Fibroblast of the aortic adventitia (primary cell): ENCODE measurements around the gene CEP95. TPM values are rescaled to one million over a fixed set of nuclear protein-coding genes. Genes with fewer than 3 reads are reported as not detected.
"Not testable (repeated sequence)": the region's sequence is repeated elsewhere in the genome, so short reads cannot be mapped to it uniquely, and the experiment has no call there.

Experiments
- DNase-seq: peaks from one replicate; pipeline ENCODE4 v3.0.0-alpha.2; 2010; ENCODE audit warnings: low read depth
- H3K4me3 ChIP-seq: 2 replicates; pipeline ENCODE4 v1.5.1; 2011; ENCODE audit warnings: low read depth, mild to moderate bottlenecking, control low read depth, low read length, moderate library complexity
- total RNA-seq: library from RNA; depleted of rRNA; stranded (reverse); fragments of >200 nt; gene quantifications from 2 replicates; pipeline ENCODE4 v1.2.3, GENCODE V29; 2012; ENCODE audit warnings: low replicate concordance
- TF ChIP-seq, protein P1 (sequence below): IDR thresholded peaks from 2 replicates; pipeline ENCODE4 v1.5.1; 2011; ENCODE audit warnings: mild to moderate bottlenecking, low read length, control low read depth, inconsistent platforms; ENCODE audit not compliant: insufficient read depth

Gene CEP95
- total RNA-seq, 1 donor, result 32.8 TPM

- no peak for DNase-seq
- TF ChIP-seq, protein P1, sequence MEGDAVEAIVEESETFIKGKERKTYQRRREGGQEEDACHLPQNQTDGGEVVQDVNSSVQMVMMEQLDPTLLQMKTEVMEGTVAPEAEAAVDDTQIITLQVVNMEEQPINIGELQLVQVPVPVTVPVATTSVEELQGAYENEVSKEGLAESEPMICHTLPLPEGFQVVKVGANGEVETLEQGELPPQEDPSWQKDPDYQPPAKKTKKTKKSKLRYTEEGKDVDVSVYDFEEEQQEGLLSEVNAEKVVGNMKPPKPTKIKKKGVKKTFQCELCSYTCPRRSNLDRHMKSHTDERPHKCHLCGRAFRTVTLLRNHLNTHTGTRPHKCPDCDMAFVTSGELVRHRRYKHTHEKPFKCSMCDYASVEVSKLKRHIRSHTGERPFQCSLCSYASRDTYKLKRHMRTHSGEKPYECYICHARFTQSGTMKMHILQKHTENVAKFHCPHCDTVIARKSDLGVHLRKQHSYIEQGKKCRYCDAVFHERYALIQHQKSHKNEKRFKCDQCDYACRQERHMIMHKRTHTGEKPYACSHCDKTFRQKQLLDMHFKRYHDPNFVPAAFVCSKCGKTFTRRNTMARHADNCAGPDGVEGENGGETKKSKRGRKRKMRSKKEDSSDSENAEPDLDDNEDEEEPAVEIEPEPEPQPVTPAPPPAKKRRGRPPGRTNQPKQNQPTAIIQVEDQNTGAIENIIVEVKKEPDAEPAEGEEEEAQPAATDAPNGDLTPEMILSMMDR, result no peak
- no peak overlapping the region for H3K4me3 ChIP-seq
These were observed 58.8 kb downstream of the CEP95 start for GRCh38 chr17:64565563-64565962.

- no peak for DNase-seq
- TF ChIP-seq, protein P1, result no peak
These were observed 65.0 kb downstream of the CEP95 start for GRCh38 chr17:64571746-64572145.

GRCh38 chr17:64572682-64573154 lies 65.9 kb downstream of the CEP95 start:
- peak; percentile 64 for DNase-seq
- TF ChIP-seq, protein P1, result no peak
- H3K4me3 ChIP-seq, result no peak overlapping the region

More at GRCh38 chr17:64571746-64572145, 65.0 kb downstream of the CEP95 start:
- no peak overlapping the region for H3K4me3 ChIP-seq

DNA sequence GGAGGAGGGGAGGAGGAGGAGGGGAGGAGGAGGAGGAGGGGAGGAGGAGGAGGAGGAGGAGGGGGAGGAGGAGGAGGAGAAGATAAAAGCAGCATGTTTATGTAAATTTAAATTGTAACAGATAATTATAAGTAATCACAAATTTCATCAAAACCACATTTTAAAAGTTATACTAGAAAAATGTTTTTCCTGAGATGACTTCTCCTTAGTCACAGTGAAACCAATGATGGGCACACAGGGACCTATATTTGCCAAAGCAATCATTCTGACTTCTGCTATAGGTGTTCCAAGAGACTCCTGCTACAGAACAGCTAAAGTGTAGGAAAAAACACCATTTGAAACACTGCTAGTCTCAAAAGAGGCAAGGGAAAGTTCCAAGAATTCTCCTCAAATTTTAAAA lies 66.4 kb downstream of the CEP95 start:
- no peak for DNase-seq
- TF ChIP-seq, protein P1, result no peak
- H3K4me3 ChIP-seq, result no peak overlapping the region

- TF ChIP-seq, protein P1, result no peak
- no peak overlapping the region for H3K4me3 ChIP-seq
- peak; percentile 32 for DNase-seq
These were observed 67.9 kb downstream of the CEP95 start for GRCh38 chr17:64574646-64575045.

DNA sequence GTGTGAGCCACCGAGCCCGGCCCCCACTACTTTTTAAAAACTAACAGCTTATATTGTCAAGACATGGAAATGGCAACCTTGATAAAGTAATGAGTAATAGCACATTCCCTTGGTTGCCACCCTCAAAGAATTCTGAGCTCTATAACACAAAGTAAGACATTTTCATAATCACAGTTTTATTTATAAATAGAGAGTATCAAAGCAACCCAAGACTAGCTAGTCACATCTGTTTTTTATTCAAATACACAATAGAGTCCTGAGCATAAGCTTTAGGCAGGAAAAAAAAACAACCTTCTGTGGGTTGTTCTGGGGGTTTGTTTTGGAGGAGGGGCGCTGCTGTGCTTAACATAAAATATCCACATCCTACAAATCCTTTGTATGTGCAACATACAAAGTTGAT lies 68.7 kb downstream of the CEP95 start:
- peak; percentile 25 for DNase-seq
- H3K4me3 ChIP-seq, result no peak overlapping the region
- TF ChIP-seq, protein P1, result no peak

GRCh38 chr17:64577025-64577424 lies 70.2 kb downstream of the CEP95 start:
- DNase-seq, result not testable (repeated sequence)

More at GRCh38 chr17:64577025-64577424, 70.2 kb downstream of the CEP95 start:
- not testable (repeated sequence) for H3K4me3 ChIP-seq
